Inflammatory macrophage (primary cell): ENCODE data around the gene CDKN2A.
A peak's percentile ranks its signal among the peaks of the same experiment; 100 is the strongest.

Experiments used
- DNase-seq, 2 donors: peaks; one replicate each; pipeline ENCODE4 v3.0.0-alpha.2; 2020 to 2022
- total RNA-seq, 18 experiments: gene quantifications; one replicate each; lab custom pipeline; 2026; ENCODE audit warnings: mixed read lengths in 6 of 18, inconsistent platforms in 2 of 18; lab: John Stamatoyannopoulos, UW

Gene CDKN2A
- total RNA-seq = 1.4 to 24.6 (median 4.7) reads per million in 18 experiments

DNA sequence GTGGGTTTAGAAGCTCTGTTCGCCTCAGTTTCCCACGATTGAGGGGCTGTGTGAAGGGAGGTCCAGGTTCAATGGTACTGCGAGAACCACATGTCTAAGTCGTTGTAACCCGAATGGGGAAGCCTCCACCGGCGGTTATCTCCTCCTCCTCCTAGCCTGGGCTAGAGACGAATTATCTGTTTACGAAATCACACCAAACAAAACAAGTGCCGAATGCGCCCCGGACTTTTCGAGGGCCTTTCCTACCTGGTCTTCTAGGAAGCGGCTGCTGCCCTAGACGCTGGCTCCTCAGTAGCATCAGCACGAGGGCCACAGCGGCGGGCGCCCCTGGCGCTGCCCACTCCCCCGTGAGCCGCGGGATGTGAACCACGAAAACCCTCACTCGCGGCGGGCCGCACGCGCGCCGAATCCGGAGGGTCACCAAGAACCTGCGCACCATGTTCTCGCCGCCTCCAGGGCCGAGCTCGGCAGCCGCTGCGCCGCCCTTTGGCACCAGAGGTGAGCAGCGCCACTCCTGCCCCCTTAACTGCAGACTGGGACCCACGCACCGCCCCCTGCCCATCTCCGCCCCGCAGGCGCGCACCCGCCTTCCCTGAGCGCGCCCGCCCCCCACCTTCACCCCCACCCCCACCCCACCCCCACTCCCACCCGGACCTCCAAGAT lies at the start of gene CDKN2A:
CDKN2A (minus strand) TSS at position 500 of the 663 bp plus-strand sequence.
- peak; percentile 53 to 56 for DNase-seq

DNA sequence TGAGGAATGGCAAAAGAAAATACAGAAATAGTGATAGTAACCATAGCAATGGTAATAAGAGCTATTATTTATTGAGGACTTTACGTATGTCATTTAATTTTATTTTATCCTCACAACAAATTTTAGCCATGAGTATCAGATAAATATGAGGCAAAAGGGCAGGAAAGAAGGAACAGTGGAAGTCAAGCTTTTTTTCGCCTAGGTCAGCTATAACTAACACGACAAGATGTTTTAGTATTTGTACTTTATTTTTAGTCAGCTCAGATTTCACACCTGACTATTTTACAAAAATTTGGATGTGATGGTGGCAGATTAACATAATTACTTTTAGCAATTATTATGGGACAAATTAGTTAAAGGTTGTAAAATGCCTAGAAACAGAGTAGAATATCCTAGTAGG lies 49.7 kb upstream of the CDKN2A start:
- DNase-seq = no peak

DNA sequence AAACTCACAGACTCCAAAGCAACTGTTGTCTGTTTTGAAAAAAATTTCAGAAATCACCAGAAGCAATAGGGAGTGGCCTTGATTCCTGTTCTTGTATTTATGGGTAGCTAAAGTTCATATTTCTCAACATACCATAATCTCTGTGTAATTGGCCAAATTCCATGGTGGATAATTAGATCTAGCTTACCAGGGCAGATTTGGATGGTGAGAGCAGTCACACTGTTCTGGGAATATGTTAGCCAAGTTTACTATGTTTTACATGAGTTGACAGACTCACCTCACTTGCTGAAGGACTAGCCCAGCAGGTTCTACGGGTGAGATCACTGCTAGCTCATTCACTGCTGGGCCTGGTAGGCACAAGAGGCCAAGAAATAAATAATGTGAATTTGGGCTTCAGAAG lies 47.6 kb upstream of the CDKN2A start:
- DNase-seq = no peak

DNA sequence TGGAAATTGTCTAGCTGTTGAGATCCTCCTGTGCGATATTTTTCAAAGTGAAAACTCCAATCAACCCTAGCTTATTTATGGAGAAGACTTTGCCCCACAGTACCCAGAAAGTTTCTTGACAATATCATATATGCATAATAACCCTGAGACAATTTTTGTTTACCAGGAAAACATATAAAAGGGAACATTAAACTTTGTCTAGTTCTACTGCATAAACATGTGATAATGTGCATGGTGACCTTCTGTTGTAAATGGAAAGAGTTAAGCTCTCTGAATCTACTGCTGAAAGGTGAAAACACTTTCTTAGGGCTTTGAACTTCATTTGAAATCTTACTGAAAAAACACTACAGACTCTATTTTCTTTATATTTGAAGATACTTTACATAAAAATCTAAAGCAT lies 47.2 kb upstream of the CDKN2A start:
- DNase-seq = no peak

DNA sequence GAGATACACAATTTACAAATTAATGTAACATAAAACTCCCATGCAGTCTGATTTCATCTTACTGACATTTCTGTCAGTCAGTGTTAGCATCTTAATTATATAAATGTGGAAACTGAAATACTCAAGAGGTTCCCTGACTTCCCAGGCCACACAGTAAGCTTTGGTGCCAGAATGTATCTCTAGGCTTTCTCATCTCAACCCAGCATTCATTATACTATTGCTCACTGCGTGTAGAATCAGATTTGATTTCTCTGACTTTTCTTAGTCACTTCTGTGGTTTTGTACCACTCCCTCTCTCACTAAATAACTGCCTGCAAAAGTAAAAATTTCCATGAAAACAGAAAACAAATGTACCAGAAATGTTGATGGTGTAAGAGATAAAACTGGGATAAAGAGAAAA lies 46.6 kb upstream of the CDKN2A start:
- DNase-seq = no peak

DNA sequence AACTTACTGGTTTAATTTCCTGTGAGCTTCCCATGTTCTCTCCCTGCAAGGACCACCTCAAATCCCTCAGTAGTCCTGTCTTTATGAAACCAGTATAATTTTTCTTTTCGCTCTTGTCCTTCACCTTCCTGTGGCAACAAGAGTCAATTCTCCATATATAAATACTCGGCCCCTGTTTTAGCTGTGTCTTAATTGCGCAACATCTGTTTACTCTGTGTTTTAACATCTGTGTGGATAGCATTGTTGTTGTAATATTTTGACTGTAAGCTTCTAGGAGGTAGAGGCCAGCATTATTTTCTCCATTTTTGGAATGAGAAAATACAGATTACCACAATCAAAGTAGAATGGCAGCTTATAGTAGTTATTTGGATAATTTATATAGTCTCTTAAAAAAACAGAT lies 45.1 kb upstream of the CDKN2A start:
- DNase-seq = peak in 1 of 2 donors; percentile 13

DNA sequence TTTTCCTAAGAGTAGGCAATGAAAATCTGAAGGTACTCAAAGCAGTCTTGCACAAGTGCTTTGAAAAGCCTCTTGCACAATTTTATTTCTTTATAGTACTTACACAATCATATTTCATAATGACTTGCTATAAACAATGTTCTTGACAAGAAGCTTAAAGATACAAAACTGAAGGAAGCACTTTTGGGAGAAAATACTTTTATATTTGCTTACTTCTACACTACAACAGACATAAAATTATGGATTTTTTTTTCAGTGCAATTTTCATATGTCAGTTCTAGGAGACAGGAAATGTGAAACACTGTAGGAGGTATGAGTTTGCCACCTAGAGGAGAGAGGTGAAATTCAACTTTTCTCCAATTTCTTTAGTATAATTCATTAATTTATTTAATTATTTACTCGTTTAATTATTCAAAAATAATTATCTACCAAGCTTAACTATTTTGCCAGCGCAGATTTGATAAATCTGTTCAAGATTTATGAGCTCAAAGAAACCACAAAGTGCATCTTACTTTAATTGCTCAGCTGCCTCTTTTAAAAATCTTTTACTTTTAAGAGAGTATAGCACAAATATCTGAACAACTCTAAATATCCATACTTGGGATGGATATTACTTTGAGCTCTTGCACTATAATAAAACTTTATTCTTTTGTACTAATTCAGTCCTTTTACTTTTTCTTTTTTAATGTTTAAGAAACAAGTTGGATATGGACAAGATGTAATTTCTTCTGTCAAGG lies 43.9 kb upstream of the CDKN2A start:
- DNase-seq = peak; percentile 27 to 88

DNA sequence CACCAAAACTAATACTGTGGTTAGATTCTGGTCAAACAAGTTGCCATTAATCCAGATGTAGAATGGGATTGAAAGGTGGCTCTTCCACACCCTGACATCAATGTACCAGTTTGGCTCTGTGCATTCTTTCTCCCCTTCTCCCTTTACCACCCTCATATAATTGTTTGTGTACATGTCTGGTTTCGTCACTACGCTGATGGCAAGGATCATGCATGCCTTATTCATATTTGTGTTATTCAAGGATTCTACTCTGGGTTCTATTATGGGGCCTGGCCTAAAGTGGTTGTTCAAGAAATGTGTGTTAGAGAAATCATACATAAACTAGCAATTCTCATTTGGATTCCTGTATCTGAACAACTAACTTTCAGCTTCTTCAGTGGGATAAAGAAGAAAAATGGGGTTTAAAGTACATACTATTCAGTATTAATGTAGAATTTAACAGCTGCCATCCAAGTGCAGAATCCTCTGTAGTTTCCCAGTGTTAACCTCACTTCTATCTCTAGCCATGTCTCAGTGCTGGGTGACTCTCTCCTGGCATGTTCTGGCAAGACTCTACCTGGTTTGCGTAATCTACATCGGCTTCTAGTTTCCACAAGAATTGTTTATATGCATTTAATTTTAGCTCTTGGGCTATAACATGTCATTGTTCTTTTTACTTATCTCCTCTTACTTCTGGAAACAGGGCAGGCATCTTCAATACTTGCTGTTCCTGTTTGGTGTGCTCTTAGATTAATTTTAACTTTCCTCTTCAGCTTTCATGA lies 42.9 kb upstream of the CDKN2A start:
- DNase-seq = no peak

DNA sequence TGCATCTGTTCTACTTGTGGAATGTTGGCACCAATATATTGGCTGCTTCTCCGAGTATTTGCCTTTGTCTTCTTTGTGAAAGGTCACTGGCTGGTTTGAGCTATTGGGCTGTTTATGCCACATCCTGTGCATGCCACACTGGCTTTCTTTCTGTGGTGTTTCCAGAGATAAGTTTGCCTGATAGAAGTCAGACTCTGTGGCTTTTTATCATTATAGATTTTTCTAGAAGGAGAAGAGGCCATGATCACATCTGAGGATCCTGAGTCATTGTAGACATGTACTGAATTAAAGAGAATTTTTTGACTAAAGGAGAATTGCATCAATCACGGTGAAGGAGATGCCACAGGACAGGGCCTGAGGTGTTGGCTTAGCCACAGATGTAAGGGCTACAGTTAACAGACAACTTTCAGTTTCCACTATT lies 41.4 kb upstream of the CDKN2A start:
- DNase-seq = no peak

DNA sequence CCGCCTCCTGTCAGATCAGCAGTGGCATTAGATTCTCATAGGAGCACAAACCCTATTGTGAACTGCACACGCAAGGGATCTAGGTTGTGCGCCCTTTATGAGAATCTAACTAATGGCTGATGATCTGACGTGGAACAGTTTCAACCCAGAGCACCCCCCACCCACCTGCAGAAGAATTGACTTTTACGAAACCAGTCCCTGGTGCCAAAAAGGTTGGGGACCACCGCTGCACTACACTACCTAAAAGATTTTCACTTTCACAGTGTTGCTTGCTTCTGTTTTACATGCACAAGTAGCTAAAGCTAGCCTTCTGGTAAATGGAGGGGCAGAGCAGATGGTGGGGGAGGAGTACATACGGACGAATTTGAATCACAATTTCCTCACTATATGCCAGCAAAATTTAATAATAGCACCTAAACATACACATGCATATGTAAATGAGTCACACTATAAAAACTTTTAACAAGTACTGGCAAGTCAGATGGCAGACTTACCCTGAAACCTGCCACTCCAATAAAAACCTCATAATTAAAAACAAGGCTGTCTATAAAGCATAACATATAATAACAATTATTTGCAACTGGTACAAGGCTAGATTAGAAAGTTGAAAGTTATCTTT lies 38.9 kb upstream of the CDKN2A start:
- no peak for DNase-seq

DNA sequence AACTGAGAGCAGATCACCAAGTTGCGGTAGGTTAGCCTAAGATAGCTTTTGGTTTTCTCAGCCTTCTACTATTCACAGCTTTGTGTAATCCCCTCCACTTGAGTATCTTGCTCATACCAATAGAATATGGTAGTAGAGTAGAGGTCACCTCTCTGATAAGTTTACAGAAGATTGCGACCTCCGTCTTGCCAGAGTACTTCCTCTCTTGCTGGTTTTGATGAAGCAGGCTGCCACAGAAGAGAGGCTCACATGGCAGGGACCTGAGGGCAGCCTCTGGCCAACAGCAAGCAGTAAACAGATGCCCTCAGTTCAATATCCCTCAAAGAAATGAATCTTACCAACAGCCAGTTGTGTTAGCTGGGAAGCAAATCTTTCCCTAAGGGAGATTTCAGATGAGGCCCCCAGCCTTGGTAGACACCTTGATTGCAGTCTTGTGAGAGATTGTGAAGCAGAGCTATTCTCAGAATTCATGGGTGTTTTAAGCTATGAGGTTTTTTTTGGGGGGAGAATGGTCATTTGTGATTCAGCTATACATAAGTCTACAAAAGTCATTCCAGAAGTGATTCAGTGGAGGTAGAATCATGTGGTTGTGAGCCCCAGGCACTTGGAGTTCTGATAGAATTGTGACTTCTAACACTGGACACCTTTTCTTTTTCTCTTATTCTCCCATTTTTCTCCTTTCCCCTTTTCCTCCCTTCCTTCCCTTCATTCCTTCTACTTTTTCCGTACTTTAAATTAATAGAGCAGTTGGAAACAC lies 37.6 kb upstream of the CDKN2A start:
- peak; percentile 34 to 37 for DNase-seq

DNA sequence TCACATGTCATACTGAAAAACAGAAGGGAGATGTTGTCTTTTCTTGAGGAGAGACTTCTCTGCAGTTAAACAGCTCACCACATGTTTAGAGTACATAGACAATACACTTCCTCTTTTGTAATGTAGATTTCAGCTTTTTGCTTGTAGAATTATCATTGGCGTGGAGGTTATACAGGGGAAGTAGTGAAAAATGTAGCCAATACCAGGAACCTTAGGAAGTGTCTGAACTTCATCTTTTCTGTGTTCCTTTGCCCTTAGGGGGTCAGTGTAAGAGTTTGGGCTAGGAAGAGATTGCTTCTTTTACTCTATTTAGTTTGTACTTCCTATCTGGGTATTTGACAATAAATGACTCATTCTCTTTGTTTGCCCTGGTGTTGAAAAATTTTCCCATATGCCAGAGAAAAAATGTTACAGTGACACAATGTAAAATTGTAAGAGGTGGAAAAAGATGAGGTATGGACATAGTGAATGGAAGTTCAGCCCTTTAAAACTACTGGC lies 36.0 kb upstream of the CDKN2A start:
- peak; percentile 62 to 94 for DNase-seq

DNA sequence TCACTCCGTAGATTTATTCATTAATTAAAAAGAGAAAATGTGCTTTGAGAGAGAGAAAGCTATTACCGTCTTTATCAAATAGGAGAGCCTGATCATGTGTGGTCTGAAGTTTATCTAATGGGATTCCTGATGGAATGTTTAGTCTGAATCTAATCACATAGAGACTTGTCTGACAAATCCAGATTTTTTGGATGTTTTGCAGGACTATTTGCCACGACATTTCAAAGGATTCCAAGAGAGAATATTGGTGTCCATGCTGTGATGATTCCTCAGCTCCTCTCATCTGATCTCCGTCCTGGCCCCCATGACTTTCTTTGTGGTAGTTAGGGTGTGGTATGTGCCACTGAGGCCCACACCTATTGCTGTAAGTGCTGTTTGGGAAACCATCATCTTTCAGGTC lies 35.0 kb upstream of the CDKN2A start:
- no peak for DNase-seq

DNA sequence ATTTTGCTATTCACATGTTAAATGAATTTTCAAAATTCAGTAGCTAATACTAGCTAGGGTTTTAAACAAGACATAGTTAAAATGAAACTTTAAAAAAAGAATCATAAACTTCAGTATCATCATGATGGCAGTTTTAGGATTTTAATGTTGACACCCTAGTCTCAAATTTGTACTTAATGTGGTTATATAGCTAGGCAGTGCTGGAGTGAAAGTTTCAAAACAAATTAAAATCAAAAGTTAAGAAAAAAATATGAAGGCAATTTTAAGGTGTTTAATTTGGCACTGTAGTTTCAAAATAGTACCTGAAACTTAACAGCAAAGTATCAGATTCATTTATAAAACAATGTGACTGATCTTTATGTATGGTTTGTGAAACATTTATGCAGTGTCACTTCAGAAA lies 34.2 kb upstream of the CDKN2A start:
- DNase-seq = no peak

DNA sequence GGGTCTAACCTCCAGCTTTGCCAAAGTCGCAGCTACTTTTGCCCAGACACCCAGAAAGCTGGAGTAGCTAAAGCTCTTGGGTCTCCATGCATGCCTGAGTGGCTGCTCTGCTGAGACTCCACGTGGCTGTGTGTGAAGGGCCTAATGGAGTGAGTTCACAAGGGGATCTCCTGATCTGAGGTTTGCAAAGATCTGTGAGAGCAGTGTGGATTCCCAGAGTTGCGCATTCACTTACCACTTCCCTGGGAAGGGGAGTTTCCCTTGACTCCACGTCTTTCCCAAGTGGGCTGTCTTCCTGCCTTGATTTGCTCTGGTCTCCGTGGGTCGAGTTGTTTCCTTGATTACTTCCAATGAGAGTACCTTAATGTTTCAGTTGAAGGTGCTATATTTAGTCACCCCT lies 32.5 kb upstream of the CDKN2A start:
- peak in 1 of 2 donors; percentile 21 for DNase-seq

DNA sequence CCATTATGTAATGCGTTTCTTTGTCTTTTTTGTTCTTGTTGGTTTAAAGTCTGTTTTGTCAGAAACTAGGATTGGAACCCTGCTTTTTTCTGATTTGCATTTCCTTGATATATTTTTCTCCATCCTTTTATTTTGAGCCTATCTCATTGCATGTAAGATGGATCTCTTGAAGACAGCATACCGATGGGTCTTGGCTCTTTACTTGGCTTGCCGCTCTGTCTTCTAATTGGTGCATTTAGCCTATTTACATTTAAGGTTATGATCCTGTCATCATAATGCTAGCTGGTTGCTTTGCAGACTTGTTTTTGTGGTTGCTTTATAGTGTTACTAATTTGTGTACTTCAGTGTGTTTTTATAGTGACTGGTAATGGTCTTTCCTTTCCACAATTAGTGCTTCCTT lies 28.2 kb upstream of the CDKN2A start:
- DNase-seq = no peak

DNA sequence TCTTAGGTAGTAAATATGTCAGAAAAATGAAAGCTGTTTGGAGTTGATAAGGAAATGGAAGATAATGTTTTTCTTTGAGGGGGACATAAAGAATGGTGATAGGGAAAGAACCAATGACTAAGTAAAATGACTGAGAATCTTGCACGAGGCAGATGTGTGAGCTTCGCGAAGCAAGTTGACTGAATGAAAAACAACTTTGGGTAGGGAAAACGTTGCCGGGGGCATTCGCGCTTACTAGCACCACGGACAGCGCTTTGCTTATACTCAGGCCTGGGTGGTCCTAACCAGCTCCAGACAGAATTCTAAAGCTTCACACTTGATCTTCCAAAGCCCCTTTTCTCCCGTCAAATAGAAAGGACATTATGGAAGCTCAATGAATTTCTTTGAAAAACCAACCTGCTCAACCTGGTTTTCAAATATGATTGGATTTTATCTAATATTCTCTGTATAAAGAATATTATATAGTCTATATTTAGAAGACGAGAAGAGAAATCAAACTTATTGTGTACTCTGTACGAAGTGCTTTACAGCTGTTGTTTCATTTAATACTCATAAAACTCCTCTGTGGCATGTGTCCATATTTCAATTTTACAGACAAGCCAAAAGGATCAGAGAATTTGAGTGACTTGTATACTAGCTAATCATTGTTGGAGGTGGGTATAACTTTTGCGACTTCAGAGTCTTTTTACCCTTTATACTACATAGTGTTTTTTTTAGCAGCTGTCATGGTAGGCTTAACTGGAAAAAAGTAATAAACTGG lies 16.9 kb upstream of the CDKN2A start:
- peak in 1 of 2 donors; percentile 16 for DNase-seq

DNA sequence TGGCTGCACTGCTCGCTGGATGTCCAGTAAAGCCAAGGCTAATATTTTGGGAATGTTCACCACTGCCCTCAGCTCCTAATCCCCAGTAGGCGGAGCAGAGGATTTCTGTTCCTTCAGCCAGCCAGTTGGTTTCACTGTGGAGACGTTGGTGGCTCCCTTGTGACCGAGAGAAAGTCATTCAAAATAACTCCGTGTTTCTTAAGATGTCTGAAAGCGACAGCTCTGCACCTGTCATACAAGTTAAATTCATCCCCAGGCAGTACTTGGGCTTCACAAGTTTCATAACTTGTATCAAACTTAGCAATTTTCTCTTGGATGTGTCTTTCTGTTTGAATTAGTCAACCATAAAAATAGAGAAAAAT lies 15.3 kb upstream of the CDKN2A start:
- DNase-seq = no peak

DNA sequence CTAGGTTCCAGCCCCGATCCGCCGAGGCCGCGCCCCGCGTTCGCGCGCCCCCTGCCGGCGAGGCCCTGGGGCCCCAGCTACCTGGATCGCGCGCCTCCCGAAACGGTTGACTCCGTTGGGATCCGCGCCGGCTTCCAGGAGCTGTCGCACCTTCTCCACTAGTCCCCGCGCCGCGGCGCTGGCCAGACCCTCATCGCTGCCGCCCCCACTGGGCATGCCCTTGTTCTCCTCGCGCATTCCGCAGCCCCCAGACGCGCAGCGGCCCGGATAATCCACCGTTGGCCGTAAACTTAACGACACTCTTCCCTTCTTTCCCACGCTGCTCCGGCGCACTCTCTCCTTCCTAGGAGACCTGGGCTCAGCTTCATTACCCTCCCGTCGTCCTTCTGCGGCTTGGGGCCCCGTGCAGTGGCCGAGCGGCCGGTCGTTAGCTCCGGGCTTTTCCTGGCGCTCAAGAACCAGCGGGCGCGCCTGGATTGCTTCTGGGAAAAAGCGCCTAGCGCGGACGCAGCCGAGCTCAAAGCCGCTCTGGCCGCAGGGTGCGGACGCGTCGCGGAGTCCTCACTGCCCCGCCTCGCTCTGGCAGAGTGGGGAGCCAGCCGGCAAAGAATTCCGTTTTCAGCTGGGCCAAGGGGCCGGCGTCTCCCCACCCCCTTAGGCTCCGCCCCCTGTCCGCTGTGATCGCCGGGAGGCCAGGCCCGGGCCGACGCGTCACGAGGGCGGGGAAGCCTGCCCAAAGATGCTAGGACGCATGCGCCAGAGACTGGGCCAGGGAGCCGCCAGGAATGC lies 14.7 kb upstream of the CDKN2A start, which contains the start of gene CDKN2B:
CDKN2B (minus strand) TSS at position 589 of the 789 bp plus-strand sequence; CDS start at position 237, 352 bp downstream.
- peak; percentile 90 to 95 for DNase-seq

DNA sequence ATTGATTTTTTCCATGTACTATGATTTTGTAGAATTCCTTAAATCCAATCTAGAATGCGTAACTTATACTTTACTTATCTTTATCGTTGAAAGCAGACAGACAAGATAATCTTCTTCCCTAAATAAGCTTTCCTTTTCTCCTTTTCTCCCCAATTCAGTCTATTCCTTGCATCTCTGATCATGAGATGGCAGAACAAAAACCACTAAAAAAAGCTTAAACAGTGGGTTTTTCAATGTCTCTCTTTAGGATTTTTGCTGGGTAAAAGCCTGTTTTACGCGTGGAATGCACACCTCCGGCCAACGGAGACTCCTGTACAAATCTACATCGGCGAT lies 14.2 kb upstream of the CDKN2A start:
- DNase-seq = no peak
